HepG2 (cell line): ENCODE data around the gene MBOAT7.

Experiments used
- CHD2 ChIP-seq: IDR thresholded peaks from 2 replicates; pipeline ENCODE4 v1.6.1; 2011; ENCODE audit warnings: low read depth, low read length, improper control_type of control experiment
- GATAD2A ChIP-seq: IDR thresholded peaks from 2 replicates; pipeline ENCODE4 v1.6.1; 2016
- HIVEP1 ChIP-seq: sonication (generic); formaldehyde crosslinking; IDR thresholded peaks from 2 replicates; pipeline ENCODE4 v1.4.0; 2020; ENCODE audit warnings: mild to moderate bottlenecking, missing genetic modification reagents
- HMGXB4 ChIP-seq, 2 experiments: sonication (generic) in 1 of 2; formaldehyde crosslinking in 1 of 2; IDR thresholded peaks; 2 replicates each; pipeline versions ENCODE4 v1.4.0 to v1.6.1; 2018 to 2020; ENCODE audit warnings: missing genetic modification reagents in 2 of 2, borderline replicate concordance in 1 of 2, low read depth in 1 of 2, mild to moderate bottlenecking in 1 of 2, missing biosample characterization in 1 of 2
- HOXA7 ChIP-seq: sonication (generic); formaldehyde crosslinking; IDR thresholded peaks from 2 replicates; pipeline ENCODE4 v1.8.1; 2022; ENCODE audit warnings: mild to moderate bottlenecking, missing genetic modification reagents, moderate library complexity
- JUND ChIP-seq: sonication (generic); formaldehyde crosslinking; IDR thresholded peaks from 2 replicates; pipeline ENCODE4 v1.8.0; 2022; ENCODE audit warnings: mild to moderate bottlenecking, missing genetic modification reagents
- KDM5A ChIP-seq: fragments of 200-600 bp; sonication (generic); IDR thresholded peaks from 2 replicates; pipeline ENCODE4 v1.7.0; 2018; ENCODE audit warnings: antibody characterized with exemption, mild to moderate bottlenecking, low read length, borderline replicate concordance
- MAX ChIP-seq: IDR thresholded peaks from 2 replicates; pipeline ENCODE4 v1.6.1; 2012; ENCODE audit warnings: inconsistent platforms
- POLR2A ChIP-seq, 2 experiments: IDR thresholded peaks; 2 replicates each; pipeline ENCODE4 v1.6.1; 2011; ENCODE audit warnings: low read depth in 2 of 2, low read length in 2 of 2, mild to moderate bottlenecking in 1 of 2, moderate library complexity in 1 of 2; ENCODE audit not compliant: insufficient read depth in 1 of 2
- SRSF1 ChIP-seq: fragments of 200-400 bp; formaldehyde crosslinking; optimal IDR thresholded peaks from 2 replicates; pipeline ENCODE3; 2017; ENCODE audit warnings: mild to moderate bottlenecking, low read depth, low read length, moderate library complexity
- ZBTB1 ChIP-seq: sonication (generic); formaldehyde crosslinking; IDR thresholded peaks from 2 replicates; pipeline ENCODE4 v1.4.0; 2020; ENCODE audit warnings: missing genetic modification reagents, borderline replicate concordance
- ZNF788 ChIP-seq: sonication (generic); formaldehyde crosslinking; IDR thresholded peaks from 2 replicates; pipeline ENCODE4 v1.5.0; 2020; ENCODE audit warnings: mild to moderate bottlenecking, missing genetic modification reagents, borderline replicate concordance
- TF ChIP-seq, protein P1 (sequence below): IDR thresholded peaks from 2 replicates; pipeline ENCODE4 v1.6.1; 2016; ENCODE audit warnings: missing compliant biosample characterization, missing genetic modification reagents, borderline replicate concordance

DNA sequence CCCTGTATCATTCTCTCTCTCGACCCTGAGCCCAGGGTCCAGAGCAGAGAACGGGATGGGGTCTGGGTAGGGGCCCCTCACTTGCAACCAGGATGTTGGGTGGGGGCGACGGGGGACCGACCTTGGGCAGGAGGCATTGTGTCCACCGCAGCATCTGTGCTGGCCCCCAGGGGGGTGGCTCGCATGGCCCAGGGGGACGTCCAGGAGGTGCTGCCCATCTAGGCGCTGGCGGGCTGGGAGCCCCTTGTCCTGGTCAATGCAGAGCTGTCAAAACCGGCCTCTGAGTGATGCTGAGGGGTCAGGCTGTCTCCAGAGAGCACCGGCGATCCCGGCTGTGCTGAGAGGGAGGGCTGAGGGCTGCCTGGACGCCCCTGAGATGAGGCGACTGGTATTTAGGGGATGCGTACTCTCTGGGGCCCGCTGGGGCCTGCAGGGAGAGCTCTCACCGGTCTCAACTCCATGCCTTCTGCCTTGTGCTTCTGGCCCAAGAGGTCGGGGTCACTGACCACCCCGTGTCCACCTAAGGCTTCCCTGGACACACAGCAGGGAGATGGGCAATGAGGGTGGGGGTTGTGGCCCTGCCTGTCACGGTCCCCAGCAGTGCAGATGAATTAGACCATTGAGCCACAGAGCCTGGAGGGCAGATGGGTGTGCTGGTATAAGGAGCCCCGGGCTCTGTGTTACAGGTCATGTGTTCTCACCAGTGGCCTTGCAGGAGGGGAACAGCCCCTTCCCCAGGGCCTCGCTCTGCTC is 19.9 kb upstream of the MBOAT7 start:
- TF ChIP-seq ZNF788 (CRISPR knock-in tag) (no peak; the same call in 1 of the 2 replicates), HOXA7 (CRISPR knock-in tag) (no peak), CHD2 (0 out of 2 replicates have a peak, but pooled peaks have one; percentile 37), HIVEP1 (CRISPR knock-in tag) (no peak), POLR2A (IDR thresholded peaks at IDR 0.05; ENCODE audit: insufficient read depth in 1 of 2, low read depth in 2 of 2, low read length in 2 of 2) (peak in 1 of 2 experiments; percentile 28; a peak in 1 of 4 replicates), ZBTB1 (no peak), KDM5A (no peak), JUND (CRISPR knock-in tag) (no peak), GATAD2A (CRISPR knock-in tag) (no peak), MAX (no peak), SRSF1 (no peak), HMGXB4 (CRISPR knock-in tag; IDR thresholded peaks at IDR 0.05; ENCODE audit: borderline replicate concordance in 1 of 2, low read depth in 1 of 2) (no peak; a peak in 1 of 4 replicates)
- TF ChIP-seq, protein P1, sequence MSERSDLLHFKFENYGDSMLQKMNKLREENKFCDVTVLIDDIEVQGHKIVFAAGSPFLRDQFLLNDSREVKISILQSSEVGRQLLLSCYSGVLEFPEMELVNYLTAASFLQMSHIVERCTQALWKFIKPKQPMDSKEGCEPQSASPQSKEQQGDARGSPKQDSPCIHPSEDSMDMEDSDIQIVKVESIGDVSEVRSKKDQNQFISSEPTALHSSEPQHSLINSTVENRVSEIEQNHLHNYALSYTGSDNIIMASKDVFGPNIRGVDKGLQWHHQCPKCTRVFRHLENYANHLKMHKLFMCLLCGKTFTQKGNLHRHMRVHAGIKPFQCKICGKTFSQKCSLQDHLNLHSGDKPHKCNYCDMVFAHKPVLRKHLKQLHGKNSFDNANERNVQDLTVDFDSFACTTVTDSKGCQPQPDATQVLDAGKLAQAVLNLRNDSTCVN (CRISPR knock-in tag) = no peak
